Measurements from ENCODE around the gene PPOX. TPM values are rescaled to one million over a fixed set of nuclear protein-coding genes. Genes with fewer than 3 reads are reported as not detected.

PPOX gene
- total RNA-seq, 1 donor from 2014 or later = 10.4 TPM

GRCh38 chr1:161176468-161177111 is 10.4 kb downstream of the PPOX start:
- peak; percentile 21 for ATAC-seq

DNA sequence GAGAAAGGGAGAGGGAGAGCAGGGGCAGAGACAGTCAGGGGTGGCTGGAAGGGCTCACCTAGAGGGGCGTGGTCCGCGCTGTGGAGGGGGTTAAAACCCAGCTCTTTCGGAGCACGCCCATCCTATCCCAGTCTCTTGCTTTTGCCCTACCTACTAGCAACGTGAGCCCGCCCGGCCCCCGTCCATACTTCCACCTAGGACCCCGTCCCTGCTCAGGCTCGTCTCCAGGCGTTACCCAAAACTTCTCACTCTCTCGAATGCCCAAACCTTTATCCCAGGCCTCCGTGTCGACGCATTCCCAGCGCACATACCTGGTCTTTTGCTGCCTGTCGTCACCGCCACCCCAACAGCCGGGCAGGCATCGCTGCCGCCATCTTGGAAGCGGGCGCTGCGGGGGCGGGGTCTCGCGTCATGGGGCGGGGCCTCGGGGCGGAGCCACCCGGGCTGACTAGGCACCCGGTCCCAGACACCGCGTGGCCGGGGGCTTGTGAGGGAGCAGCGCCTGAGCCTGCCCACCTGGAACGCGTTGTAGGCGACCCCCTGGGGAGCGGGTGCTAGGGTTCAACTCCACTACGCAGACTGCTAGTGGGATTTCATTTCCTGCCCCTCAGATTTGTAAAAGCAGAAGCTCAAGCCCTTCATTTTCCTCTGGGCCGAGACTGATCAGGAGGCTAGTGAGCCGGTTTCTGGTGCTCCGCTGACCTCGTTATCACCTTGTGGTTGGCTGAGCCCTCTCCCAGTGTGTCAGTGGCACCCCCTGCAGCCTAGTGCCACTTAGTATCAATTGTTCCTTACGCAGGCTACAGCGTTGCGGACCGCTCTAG is 11.1 kb downstream of the PPOX start, which contains the start of gene B4GALT3:
Gene B4GALT3 (minus strand): TSS at position 396 of the 824 bp plus-strand sequence. CDS start 1,447 bp downstream, outside the sequence.
- peak; percentile 87 for ATAC-seq

DNA sequence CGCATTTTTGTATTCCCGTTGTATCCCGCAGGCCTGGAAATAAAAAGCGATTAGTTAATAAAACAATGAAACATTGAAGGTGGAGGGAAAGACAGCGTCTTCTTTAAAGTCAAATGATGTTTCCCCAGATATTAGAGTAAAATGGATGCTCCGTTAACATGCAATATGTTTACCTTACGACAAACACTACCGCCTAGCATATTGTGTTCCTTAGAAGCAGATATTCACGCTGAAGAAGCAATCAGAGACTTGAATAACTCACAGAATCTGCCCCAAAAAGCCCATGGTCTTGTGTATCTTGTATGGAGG is 11.7 kb downstream of the PPOX start:
- ATAC-seq = no peak

GRCh38 chr1:161179698-161180097 is 13.5 kb downstream of the PPOX start:
- ATAC-seq = peak; percentile 76

GRCh38 chr1:161180639-161181038 is 14.4 kb downstream of the PPOX start:
- no peak for ATAC-seq

GRCh38 chr1:161182214-161182613 is 16.0 kb downstream of the PPOX start:
- ATAC-seq = peak; percentile 18

- ATAC-seq = peak; percentile 57
Measured at GRCh38 chr1:161185282-161185682, 19.1 kb downstream of the PPOX start.

GRCh38 chr1:161185732-161186311 is 19.6 kb downstream of the PPOX start:
- peak; percentile 27 for ATAC-seq

GRCh38 chr1:161187311-161187710 is 21.1 kb downstream of the PPOX start:
- peak; percentile 17 for ATAC-seq

DNA sequence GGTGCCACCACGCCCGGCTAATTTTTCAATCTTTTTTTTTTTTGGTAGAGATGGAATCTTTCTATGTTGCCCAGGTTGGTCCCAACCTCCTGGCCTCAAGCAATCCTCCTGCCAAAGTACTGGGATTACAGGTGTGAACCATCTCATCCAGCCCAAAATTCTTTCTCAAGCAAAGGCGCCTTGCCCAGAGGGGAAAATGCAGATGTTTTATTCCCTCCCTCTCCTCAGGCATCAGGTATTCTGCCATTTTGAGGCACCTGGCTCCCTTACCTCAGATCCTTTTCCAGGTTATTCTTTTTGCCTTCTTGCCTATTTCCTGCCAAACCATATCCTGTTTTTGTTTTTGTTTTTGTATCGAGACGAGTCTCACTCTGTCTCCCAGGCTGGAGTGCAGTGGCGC is 22.2 kb downstream of the PPOX start:
- ATAC-seq = no peak

GRCh38 chr1:161189036-161189435 is 22.8 kb downstream of the PPOX start:
- ATAC-seq = no peak

GRCh38 chr1:161190962-161191521 is 24.8 kb downstream of the PPOX start:
- ATAC-seq = no peak

DNA sequence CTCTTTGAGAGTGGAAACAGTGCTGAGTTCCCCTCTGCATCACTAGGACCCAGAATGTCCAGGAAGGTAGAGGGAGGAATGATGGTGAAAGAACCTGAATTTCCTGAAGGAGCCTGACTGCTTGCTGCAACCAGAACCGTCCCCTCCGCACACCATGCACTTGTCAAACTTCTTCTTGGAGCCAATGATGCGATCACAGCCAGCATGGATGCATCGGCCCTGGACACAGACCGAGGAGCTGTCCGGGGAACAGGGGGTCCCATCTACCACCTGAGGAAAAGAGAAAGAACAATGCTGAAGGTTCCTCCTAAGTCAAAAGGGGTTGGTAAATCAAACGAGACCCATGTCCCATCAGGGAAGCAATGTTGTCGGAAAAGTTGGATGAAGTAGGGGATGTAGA is 25.7 kb downstream of the PPOX start:
- ATAC-seq = no peak

DNA sequence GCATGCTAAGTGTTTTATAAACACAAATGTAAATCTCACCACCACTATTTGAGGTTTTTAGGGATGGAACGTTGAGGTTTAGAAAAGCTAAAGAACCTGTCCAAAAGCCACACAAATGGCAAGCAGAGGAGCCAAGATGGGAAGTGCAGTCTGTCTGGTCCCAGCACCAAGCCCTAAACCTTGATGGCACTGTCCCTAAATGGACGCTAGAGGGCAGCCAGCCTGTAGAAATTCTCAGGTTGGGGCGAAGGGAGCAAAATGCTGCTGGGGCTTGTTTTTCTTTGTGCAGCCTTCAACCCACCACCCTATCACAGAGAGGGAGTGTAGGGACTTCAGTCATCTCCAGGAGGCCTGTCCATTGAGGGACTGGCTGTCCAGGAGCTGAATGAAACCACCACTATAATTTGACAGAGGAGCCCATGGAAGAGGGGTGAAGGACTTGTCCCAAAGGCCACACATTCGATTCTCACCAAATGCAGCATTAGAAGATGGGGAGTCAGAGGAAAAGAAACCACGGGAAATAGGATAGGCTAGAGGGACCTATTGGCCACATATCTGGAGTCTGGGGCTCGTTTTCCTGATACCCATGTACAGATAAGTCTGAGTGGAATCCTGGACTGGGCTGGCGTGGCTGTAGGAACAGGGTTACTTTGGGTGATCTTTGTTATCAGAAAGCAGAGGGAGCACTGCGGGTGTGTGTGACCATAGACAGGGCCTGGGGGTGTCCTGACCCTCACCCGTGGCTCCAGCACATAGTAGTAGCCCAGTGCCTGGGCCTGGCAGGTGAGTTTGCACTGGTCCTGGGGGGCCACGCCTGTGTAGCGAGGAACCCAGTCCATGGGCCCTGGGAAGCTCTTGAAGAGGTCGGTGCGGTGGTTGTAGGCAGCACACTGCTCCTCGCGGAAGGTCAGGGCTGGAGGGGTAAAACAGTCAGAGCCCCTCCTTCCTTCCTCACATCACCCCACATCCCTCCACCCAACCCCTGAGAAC is 26.5 kb downstream of the PPOX start:
- ATAC-seq = peak; percentile 65

- ATAC-seq = no peak
Measured at GRCh38 chr1:161193561-161194235, 27.5 kb downstream of the PPOX start.

GRCh38 chr1:161195171-161195570 is 28.9 kb downstream of the PPOX start:
- ATAC-seq = no peak

DNA sequence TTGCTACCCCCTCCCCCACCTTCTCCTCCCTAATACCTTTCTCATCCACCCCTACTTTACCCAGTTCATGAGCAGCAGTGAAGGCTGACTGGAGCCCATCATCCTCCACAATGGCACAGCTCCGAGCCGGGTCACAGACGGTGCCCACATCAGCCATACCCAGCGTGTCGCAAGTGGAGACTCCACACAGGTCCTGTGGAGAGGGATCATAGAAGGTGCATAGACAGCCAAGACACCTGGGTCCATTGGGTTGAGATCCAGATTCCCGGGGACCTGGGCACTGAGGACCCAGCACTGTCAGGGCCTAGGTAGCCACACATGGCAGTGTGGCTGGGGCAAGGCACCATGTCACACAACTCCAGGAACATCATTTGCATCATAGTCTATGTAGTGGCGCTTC is 29.9 kb downstream of the PPOX start:
- ATAC-seq = no peak

- ATAC-seq = no peak
Measured at GRCh38 chr1:161196521-161197451, 30.6 kb downstream of the PPOX start.

- no peak for ATAC-seq
Measured at GRCh38 chr1:161197560-161198193, 31.5 kb downstream of the PPOX start.

All from esophagus mucosa (tissue), 1 donor.